ENCODE results near the gene MCTP1.
A peak's percentile ranks its signal among the peaks of the same experiment; 100 is the strongest.

Gene MCTP1

DNA sequence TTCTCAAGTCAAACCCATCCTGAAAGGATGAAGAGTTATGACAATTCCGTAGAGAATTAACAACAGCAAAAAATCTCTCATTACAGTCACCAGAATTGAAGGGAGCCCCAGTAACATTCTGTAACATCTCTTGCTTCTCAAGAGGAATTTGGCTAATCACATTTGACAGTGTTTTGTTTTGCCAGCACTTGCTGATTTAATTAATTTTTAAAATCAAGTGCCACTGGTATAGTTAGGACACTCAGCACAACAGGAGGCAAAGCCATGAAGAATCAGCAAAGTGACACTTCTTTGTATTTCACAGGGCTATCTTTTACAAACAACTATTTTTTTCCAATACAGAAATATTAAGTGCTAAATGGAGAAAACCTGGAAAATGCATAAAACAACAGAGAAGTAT, 152.8 kb downstream of the MCTP1 start:
- DNase-seq (ENCODE audit: insufficient read length, low spot score) (no peak), FAIRE-seq (no peak)

DNA sequence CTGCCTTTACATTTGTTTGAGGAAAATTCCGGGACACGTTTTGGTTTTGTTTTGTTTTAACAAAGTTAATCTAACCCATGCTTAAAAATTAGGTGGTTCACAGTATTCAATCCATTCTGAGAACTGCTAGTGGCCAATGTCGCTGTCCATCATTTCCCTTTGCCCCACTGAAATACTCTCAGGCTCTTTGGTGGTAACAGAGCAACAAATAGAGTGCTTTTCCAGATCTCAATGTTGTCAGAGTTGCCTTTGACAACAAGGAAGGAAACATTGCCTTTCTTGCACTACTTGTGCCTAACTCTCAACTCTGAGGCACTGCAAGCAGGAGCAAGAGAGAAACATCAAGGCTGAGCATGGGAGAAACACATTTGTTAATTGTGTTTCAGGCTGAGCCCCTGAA, 154.0 kb downstream of the MCTP1 start:
- DNase-seq (ENCODE audit: insufficient read length, low spot score) (no peak), FAIRE-seq (no peak)

DNA sequence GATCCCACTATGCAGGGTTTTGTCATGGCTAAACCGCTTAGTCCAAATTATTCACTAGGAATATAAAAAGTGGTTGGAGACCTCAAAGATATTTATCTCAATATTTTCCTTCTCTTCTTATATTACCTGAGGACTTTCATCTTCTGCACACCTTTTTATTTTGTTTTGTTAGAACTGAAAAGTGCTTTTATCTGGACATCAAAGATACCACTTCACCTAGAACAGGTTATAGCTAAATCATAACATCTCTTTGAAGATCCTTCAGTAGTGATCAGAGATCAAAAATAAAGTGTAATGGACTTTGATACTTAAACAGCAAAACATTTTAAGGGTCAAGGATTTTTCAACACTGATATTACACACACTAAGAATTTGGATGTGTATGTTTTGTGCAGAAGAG, 160.2 kb downstream of the MCTP1 start:
- FAIRE-seq, result no peak
- DNase-seq (ENCODE audit: insufficient read length, low spot score), result no peak

DNA sequence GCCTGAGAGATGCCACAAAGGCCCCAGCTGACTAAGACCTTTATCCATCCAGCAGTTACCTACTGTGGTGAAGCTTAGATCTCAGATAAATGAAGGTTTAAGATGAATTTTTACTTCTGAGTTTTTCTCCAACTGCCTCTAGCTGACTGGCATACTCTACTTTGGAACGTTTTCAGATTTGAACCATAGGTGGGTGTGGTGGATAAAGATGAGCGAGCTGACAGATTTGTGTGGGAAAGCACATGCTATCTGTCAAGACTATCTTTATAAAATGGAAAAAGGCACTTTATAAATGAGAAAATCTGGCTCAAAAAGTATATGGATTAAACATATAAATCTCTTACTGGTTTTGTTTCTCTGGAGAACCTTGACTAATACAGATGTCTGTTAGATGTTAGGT, 160.8 kb downstream of the MCTP1 start:
- FAIRE-seq, result no peak

DNA sequence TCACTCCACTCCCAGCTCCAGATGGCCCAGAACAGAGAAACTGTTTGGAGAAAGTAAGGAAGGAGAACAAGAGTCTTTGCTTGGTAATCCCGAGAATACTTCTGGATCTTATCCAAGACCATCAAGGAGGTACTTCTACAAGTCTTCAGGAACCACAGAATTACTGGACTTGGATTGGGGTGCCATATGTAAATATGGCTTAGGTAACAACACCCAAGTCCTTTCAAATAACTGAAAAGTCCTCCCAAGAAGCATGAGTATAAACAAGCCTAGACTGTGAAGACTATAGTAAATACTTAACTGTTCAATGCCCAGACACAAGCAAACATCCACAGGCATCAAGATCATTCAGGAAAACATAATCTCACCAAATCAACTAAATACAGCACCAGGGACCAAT, 170.0 kb downstream of the MCTP1 start:
- DNase-seq (ENCODE audit: insufficient read length, low spot score) (no peak), FAIRE-seq (no peak)

More for the DNA sequence above, 160.8 kb downstream of the MCTP1 start:
- no peak for DNase-seq (ENCODE audit: insufficient read length, low spot score)

DNA sequence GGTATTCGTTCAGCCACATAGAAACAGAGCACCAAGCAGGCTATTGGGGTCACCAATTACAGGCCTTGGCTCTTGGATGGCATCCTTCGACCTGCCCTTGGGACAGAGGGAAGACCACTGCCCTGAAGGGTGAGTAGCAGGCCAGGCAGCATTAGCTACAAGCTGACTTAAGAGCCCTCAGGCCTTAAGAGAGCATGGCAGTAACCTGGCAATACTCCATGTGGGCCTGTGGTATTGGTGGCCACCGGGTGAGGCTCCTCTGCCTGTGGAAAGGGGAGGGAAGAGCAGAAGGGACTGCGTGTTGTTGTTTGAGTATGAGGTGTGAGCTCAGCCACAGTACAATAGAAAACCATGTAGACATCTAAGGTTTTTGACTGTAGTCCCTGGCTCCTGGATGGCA, 170.6 kb downstream of the MCTP1 start:
- DNase-seq (ENCODE audit: insufficient read length, low spot score) (no peak), FAIRE-seq (no peak)

DNA sequence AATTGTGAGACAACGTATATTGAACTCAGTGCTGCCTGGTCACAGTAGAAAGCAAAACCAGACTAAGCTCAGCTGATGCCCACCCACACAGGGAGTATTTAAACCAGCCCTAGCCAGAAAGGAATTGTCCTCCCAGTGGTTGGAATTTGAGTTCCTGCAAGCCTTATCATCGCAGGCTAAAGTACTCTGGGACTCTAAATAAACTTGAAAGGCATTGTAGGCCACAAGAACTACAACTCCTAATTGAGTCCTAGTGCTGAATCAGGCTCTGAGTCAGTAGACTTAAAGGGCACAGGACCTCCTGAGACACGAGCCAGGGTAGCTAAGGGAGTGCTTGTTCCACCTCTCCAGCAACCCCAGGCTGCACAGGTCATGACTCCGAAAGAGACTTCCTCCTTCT, 171.4 kb downstream of the MCTP1 start:
- no peak for DNase-seq (ENCODE audit: insufficient read length, low spot score)
- FAIRE-seq, result no peak

DNA sequence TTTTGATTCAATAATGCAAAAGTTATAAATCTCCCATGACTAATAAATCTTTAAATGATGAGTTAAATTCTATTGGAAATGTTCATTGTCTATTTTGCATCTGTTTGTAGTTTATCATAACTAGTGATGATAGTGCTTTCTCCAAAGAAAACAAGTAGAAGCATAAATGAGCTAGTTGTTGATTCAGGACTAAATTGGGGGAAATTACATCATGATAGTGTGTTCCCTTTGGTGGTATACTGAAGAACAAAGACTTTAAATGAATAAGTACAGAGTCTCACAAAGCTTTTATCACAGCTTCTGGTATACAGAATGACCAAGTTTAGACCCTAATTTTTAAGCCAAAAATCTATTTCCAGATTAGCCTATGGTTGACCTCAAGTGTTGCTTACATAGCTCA, 173.8 kb downstream of the MCTP1 start:
- DNase-seq (ENCODE audit: insufficient read length, low spot score) (no peak), FAIRE-seq (no peak)

DNA sequence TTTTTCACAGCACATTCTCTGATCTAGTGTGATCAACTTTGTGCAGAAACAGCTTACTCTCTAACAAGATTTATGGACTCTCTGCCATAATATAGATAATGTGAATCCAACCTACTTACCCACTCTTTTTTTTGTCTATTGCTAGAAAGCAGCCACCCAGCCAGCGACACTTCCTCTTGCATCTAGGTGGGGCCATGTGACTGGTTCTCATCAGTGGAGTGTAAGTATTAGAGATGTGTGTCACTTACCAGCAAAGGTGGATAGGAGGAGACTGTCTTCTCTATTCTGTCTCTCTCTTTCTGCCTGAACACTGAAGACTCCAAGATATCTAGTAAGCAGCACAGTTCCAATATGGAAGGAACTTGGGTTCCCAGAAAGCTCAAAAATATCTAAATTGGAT, 174.8 kb downstream of the MCTP1 start:
- no peak for FAIRE-seq
- DNase-seq (ENCODE audit: insufficient read length, low spot score), result no peak

DNA sequence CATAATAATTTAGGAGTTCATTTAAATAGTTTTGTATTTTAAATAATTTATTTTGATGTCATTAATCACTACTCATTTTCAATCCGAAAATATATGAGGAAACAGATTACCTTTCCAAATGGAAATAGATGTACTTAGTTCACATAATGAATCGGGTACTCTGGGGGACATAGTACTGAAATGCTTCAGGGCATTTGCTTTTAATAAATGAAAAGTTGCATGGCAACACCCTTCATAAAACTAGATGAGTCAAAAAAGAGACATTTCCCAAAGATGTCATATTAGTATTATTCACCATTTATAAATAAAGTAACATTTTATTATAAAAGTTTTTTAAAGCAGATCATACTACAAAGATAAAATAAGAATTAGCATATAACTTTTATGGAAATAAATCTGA, 177.8 kb downstream of the MCTP1 start:
- DNase-seq (ENCODE audit: insufficient read length, low spot score) (no peak), FAIRE-seq (no peak)

DNA sequence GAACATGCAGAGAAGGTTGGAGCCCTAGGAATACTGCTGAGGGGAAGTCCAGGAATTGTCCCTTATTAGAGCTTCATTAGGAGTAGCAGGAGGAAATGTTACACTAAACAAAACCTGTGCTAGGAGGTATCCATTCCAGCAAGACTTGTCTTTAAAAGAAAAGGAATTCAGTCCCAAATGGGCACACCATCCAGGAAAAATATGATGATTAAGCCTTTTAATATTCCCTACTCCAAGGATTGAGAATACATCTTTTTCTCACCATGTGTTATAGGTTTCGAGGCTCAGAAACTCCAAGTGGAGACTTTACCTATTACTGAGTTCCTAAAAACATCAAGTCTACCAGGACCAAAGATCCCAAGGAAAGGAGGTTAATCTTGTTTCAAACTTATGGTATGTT, 179.3 kb downstream of the MCTP1 start:
- DNase-seq (ENCODE audit: insufficient read length, low spot score) (no peak), FAIRE-seq (no peak)

DNA sequence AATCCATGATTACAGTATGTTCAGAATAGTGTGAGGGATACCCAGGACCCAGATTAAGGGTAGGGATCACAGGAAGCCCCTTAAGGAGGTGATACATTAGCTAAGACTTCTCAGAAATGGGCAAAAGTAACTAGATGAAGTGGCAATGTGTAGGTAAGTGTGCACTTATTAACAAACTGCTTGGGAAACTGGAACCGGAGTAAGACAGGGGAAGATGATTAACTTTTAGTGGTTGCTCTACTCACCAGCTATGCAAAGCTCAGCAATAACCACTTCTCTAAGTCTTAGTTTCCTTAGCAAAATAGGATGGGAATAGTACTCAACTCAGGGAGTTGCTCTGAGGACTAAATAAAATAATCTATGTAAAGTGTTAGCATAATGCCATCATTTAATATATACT, 182.2 kb downstream of the MCTP1 start:
- DNase-seq (ENCODE audit: insufficient read length, low spot score) (peak; percentile 34), FAIRE-seq (peak; percentile 89)

DNA sequence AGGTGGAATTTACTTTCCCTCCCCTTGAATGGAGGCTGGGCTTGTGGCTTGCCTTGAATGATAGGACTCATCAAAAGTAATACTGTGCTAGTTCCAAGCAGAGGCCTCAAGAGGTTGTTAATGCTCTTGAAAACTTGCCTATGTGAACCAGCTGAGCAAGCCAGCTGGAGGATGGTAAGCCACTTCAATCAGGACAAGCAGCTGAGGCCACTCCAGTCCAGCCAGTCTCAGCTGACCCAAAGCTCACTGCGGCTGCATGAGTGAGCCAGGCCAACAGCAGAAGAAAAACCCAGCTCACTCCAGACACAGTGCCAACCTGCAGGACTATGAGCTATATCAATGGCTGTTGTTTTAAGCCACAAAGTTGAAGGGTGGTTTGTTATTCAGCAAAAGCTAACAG, 182.8 kb downstream of the MCTP1 start:
- DNase-seq (ENCODE audit: insufficient read length, low spot score), result no peak
- peak; percentile 82 for FAIRE-seq

DNA sequence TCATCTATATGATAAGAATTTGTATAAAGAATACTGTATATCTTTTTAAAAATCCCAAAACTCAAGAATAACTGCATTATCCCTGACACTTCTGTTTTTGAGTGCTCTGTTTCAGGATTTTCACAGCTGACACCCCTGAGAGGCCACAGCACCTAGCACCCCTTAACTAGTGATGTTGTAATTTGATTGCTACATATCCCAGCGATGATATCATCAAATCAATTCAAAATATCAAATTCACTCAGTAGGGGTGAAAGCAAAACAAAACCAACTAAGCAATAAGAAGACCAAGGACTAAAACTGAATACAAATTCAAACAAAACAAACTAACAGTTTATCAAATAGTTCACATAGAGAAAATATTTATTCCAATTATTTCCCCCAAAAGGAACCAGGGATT, 184.3 kb downstream of the MCTP1 start:
- DNase-seq (ENCODE audit: insufficient read length, low spot score) (no peak), FAIRE-seq (no peak)

DNA sequence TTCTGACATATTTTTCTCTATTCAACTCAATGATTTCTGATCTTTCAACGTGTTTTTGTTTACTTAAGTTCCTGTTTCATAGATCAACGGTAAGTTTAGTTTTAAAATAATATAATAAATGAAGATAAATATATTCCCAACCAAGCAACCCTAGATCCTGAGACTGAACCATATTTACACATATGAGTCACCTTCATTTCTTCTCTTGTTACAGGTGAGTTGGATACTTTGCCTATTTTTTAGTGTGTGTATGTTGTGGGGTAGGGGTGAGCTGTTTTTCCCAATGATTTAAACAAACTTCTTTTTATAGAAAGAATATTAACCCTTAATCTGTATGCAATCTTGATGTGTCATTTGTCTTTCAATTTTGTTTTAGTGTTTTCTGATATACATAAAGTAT, 186.9 kb downstream of the MCTP1 start:
- DNase-seq (ENCODE audit: insufficient read length, low spot score), result no peak
- FAIRE-seq, result no peak

DNA sequence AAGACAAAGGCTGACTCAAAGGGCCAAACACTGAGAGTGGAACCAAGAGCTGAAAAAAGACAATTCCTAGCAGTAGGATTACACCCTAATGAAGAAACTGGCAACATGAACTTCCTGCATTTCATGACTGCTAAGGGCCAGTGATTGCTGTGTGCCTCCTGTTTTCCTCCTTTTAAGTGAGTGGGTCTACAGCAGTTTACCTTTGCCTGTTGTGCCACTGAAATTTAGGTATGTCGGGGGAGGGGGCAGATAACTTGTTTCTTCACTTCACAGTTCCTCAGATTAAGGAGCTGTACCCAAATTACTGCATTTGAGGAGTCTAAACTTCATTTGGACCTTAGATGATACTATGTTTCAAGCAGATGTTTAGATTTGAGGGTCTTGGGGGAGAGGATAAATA, 191.7 kb downstream of the MCTP1 start:
- no peak for FAIRE-seq
- DNase-seq (ENCODE audit: insufficient read length, low spot score), result no peak

DNA sequence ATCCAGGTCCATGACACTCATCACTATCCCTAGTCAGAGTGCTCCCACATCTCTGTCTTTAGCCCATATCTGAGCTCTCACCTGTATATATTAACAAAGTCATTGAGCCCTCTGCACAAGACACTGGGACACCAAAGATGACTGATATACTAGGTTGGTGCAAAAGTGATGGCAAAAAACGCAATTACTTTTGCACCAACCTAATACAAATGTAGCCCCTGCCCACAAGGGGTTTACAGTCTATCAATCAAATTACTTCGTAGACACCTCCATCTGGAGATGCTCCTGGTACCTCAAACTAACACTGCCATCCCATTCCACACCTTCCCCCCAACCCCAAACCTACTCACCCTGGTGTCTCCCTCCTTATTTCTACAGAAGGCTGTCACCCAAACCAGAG, 194.1 kb downstream of the MCTP1 start:
- FAIRE-seq (no peak), DNase-seq (ENCODE audit: insufficient read length, low spot score) (no peak)

DNA sequence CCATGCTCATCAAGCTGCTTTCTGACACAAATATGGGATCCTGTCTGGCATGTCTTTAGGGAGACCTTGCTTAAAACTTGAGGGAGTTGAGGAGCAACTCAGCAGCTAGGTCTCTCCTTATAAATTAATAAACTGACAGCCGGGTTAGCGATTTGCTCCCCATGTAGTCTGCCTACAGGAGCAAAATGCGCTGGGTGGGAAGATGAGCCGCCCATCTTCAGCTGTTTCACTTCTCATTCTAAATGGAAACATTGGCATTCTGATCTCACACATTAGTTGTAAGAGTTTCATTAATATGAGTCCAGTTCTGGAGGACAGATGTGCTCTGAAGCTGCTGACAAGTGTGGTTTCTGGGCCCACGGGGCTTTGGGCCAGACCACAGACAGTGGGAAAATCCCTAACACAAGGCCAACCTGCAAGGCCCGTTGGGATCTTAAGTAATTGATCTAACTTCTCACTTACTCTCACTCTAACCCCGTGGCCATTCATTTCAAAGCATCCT, 197.0 kb downstream of the MCTP1 start:
- FAIRE-seq (peak; percentile 96), DNase-seq (ENCODE audit: insufficient read length, low spot score) (no peak)

DNA sequence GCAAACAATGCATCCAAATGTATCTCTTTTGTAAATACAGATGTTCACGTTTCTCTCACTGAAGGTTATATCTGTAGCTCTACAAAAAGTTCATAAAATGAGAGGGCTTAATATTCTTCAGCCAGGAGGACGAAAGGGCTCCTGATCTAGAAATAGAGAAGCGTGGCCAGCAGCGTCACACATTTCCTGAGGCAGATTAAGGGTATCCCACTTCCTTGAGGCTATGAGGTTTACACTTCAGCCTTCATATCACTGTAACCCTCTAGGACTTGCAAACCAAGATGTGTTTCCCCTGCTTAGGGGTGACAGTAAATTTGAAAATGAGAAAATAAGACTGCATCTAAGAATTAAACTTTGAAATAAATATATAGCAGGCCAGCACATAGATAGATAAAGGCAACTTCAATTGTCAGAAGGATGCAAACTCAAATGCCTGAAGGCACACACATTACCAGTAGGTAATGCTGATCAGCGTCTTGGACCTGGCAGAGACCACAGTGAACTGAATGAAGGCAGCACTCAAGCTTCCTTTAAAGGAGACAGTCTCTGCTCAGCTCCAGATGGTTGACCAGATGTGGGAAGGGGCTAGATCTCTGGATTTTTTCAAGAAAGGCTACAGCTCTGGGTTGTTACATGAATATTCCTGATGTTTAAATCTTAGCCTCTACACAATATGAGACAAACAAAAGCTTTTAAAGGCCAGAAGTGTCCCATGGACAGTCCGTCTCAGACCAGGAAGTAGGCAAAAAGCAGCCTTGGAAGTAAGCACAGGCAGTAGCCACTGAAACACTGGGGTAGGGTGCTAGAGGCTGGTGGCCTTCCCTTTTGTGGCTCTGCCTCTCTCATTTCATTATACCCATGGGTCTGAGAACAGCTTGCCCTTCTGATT, 197.7 kb downstream of the MCTP1 start:
- DNase-seq (ENCODE audit: insufficient read length, low spot score), result no peak
- peak; percentile 68 for FAIRE-seq

DNA sequence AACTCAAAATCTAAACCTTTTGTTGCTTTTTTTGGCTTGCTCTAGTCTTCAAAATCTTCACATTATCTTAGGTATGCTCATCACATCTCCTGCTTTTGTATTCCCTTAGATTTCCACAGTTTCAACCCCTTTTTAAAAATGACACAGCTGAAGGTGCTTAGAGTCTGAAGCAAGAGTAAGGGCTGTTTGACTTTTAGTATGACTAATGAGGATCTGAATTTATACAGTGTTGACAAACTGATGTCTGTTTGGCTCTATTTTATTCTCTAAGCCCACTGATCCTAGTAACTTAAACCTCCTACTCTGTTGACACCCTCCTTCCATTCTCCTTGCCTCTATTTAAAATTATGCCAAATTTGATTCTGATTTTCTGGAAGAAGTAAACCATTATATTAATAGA, 200.1 kb downstream of the MCTP1 start:
- DNase-seq (ENCODE audit: insufficient read length, low spot score), result no peak
- FAIRE-seq, result no peak

DNA sequence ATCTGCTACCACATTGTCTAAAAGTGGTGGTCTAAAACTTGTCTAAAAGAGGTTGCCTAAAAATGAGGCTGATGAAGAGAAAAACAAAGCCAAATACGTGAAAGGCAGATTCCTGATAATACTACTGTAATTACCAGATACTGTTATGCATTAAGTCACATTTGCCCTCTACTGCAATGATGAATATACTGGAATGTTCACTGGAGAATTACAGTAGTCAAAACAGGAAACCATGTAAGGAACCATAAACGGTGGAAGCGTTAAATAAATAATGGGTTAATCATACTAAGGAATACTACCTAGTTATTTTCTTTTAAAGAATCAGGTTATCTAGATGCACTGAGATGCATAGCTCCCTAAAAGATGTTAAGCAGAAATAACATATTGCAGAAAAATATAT, 201.3 kb downstream of the MCTP1 start:
- DNase-seq (ENCODE audit: insufficient read length, low spot score), result no peak
- peak; percentile 37 for FAIRE-seq

DNA sequence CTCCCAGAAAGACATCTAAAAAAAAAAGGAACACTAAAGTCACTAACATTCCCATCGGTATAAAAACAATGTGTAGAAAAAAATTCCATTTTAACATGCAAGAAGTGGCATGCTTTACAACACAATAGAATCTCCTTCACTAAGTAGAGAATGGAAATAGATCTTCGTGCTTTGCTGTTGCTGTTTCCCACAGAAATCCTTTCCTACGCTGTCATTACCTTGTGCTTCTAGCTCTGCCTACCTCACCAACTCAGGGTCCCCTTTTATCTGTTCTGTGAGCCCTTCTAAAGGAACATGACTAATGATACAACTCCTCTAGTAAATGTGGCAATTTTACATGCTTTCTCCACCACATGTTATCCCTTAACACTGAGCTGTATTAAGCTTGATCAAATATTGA, 202.9 kb downstream of the MCTP1 start:
- FAIRE-seq (no peak), DNase-seq (ENCODE audit: insufficient read length, low spot score) (no peak)

DNA sequence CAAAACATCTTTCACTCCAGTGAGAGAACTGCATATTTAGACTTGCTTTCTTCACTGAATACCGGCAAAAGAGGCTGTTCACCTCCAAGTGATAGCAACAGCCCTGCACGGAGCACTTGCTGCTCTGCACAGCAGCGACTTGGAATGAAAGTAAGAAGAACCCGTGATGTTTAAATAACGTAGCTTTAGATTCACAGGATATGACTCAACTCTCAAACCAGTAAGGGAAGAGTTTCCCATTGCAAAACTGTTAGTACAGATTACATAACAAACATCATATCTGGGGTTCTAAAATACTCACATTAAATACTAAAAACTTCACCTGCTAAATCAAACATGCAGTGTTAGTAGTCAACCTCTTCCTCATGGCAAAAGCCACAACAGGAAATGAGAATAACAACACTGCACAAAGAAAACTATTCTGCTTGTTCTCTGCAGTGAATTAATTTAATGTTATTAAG, 203.4 kb downstream of the MCTP1 start:
- FAIRE-seq (peak; percentile 97), DNase-seq (ENCODE audit: insufficient read length, low spot score) (no peak)
